C1 segment of cervical spinal cord (tissue), 14 donors: Measurements from ENCODE around the gene CYP2A6.
"Not testable (repeated sequence)": the region's sequence is repeated elsewhere in the genome, so short reads cannot be mapped to it uniquely, and the experiment has no call there.

Source experiments
- DNase-seq, 14 donors: peaks; one replicate each; lab custom pipeline; 2025; lab: John Stamatoyannopoulos, UW

Gene CYP2A6, protein sequence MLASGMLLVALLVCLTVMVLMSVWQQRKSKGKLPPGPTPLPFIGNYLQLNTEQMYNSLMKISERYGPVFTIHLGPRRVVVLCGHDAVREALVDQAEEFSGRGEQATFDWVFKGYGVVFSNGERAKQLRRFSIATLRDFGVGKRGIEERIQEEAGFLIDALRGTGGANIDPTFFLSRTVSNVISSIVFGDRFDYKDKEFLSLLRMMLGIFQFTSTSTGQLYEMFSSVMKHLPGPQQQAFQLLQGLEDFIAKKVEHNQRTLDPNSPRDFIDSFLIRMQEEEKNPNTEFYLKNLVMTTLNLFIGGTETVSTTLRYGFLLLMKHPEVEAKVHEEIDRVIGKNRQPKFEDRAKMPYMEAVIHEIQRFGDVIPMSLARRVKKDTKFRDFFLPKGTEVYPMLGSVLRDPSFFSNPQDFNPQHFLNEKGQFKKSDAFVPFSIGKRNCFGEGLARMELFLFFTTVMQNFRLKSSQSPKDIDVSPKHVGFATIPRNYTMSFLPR

GRCh38 chr19:40850277-40850676 lies at the start of gene CYP2A6:
Gene CYP2A6 (minus strand): TSS chr19:40850447. CDS start chr19:40850426, 21 bp downstream.
- not testable (repeated sequence) for DNase-seq

GRCh38 chr19:40899964-40900363 lies 49.7 kb upstream of the CYP2A6 start:
- not testable (repeated sequence) for DNase-seq

- not testable (repeated sequence) for DNase-seq
Observed at GRCh38 chr19:40896843-40897789, 46.9 kb upstream of the CYP2A6 start.

DNA sequence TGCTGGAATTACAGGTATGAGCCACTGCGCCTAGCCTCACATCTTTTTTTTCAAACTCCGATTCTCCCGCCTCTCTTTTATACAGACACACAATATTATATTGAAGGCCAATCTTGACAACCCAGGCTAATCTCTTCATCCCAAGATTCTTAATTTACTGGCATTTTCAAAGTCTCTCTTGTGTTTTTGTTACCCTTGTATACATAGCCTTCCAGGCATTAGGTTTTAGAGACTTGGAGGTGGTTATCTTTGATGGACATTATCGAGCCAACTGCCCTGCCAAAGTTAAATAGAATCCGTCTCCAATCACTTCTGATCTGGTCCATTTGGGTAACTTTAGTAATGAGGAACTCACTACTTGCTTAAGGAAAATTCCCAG lies 46.2 kb upstream of the CYP2A6 start:
- no peak for DNase-seq

- no peak for DNase-seq
Observed at GRCh38 chr19:40893112-40893511, 42.9 kb upstream of the CYP2A6 start.

DNA sequence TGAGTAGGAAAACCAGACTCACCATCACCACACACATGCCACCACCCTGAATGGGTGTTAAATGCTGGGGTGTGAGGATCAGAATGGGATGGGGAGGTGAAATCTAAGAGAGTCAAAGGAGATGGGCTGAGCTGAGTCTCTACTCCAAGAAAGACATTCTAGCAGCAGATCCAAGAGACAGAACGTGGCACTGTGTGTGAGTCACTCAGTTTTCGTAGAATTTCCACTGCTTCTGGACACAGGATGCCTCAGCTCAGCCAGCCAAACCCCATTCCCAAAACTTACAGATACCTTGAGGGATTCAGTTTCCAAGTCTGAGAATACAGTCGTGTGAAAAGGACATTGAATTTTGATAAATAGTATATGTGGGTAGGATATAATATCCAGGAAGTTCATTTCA lies 39.1 kb upstream of the CYP2A6 start:
- DNase-seq: no peak

GRCh38 chr19:40888191-40888590 lies 37.9 kb upstream of the CYP2A6 start:
- DNase-seq: no peak

DNA sequence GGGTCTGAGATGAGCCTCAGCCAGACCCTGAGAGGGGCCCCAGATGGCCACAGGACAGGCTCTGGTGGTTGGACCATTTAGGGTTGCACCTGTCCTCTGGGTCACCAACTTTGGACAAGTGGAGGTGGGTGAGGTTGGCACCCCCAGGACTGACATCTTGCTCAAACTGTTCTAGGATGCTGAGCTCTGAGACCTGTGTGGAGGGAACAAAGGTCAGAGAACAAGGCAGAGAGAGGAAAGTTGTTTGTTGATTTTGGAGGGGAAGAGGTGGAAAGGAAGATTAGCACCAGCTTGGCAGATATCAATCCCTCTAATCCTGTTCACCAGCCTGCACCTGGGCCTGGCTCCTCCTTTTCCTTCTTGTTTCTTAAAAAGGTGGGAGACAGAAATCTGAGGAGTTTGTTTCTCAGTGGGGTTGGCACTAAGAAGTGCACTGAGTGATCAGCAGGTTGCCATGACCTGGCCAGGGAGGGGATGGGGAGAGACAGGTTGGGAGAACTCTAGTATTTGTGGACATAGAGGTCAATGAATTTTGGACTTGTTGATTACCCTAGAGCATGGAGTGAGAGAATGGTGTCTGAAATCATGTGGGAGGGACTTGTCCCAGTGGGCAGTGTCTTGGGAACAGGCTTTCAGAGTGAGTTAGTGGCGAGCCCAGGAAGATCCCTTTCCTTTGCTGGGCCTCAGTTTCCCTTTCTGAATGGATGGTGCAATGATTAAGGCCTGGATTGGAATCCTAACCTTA lies 34.1 kb upstream of the CYP2A6 start:
- DNase-seq: not testable (repeated sequence)

DNA sequence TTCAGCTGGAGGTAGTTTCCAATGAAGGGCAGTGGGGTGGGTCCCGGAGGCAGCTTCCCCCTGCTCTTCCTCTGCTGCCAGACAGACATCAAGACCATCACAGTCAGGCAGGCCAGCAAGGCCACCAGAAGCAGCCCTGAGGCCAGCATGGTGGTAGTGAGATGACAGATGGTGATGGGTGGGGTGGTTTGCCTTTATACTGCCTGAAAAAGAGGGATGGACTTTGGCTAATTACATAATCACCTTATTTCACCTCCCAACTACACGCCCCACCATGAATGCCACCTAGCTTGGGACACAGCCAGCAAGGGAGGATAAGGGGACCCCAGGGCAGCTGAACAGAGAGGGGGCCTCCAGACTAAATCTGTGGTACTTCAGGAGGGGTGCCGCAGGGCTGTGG lies 31.8 kb upstream of the CYP2A6 start, which contains the start of gene CYP2A7:
TSS of gene CYP2A7 (minus strand) at position 170 of the 400 bp plus-strand sequence. CDS start at position 149, 21 bp downstream.
- DNase-seq: not testable (repeated sequence)

DNA sequence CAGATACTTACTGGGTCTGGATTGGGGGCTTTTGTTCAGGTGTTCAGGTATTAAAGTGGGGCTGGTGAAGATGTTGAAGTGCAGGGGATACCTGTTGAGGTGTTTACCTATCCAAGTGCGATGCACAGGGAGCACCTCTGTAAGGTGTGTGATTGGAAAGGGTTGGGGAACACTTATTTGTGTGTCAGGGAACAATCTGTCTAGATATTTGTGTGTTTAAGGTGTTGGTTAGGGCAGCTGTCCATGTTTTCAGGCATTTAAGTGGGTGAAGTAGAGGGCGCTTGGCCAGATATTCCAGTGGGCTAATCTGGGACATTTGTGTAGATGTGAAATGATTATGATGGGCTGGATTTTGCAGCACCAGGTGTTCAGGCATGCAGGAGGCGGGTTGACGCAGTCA lies 29.1 kb upstream of the CYP2A6 start:
- DNase-seq: not testable (repeated sequence)

GRCh38 chr19:40875526-40875951 lies 25.3 kb upstream of the CYP2A6 start:
- DNase-seq: peak in 4 of 14 donors; percentile 5 to 24 (median 8)

GRCh38 chr19:40874874-40875273 lies 24.6 kb upstream of the CYP2A6 start:
- not testable (repeated sequence) for DNase-seq

GRCh38 chr19:40873873-40874272 lies 23.6 kb upstream of the CYP2A6 start:
- DNase-seq: not testable (repeated sequence)

DNA sequence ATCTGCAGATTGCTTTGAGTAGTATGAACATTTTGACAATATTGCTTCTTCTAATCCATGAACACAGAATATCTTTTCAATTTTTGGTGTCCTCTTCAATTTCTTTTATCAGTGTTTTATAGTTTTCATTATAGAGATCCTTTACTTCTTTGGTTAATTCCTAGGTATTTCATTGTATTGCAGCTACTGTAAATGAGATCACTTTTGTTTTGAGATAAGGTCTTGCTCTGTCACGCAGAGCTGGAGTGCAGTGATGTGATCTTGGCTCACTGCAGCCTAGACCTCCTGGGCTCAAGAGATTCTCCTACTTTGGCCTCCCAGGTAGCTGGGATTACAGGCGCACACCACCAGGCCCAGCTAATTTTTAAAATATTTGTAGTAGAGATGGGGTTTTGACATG lies 22.0 kb upstream of the CYP2A6 start:
- DNase-seq: no peak

- no peak for DNase-seq
Observed at GRCh38 chr19:40867701-40868100, 17.5 kb upstream of the CYP2A6 start.

DNA sequence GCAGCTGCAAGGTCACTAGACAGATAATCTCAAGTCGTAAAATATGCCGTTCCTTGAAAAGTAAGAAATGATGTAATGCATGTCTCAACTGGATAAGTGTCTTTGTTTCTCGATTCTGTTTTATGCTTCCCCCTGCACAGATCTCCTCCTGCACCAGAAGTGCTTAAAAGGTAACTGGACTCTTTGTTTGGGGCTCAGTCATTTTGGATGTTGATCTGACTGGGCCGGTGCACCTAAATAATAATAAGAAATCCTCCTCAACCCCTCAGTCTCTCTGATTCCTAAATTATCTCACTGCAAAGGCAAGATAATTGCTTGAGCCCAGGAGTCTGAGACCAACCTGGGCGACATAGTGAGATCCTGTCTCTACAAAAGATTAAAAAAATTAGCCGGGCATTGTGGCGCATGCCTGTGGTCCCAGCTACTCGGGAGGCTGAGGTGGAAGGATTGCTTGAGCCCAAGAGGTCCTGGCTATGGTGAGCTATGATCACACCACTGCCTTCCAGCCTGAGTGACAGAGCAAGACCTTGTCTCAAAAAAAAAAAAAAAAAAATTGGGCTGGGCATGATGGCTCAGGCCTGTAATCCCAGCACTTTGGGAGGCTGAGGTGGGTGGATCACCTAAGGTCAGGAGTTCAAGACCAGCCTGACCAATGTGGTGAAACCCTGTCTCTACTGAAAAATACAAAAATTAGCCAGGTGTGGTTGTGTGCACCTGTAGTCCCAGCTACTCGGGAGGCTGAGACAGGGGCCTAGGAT lies 14.7 kb upstream of the CYP2A6 start:
- not testable (repeated sequence) for DNase-seq

- no peak for DNase-seq
Observed at GRCh38 chr19:40862785-40863184, 12.5 kb upstream of the CYP2A6 start.

GRCh38 chr19:40862333-40862732 lies 12.1 kb upstream of the CYP2A6 start:
- DNase-seq: no peak

DNA sequence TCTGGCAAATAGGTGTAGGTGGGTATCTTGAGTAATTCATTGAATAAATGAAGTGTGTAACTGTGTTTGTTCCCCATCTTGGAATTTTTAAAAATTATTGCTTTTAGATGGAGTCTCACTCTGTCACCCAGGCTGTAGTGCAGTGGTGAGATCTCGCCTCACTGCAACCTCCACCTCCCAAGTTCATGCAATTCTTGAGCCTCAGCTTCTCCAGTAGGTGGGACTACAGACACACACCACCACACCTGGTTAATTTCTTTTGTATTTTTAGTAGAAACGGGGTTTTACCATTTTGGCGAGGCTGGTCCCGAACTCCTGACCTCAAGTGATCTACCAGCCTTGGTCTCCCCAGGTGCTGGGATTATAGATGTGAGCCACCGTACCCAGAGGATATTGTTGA lies 7.9 kb upstream of the CYP2A6 start:
- DNase-seq: no peak

- not testable (repeated sequence) for DNase-seq
Observed at GRCh38 chr19:40852467-40853152, 2.4 kb upstream of the CYP2A6 start.
